IPS DF 4.7 (cell line): ENCODE measurements around the gene GNB1.

Experiments
- DNase-seq: peaks from one replicate; pipeline ENCODE4 v3.0.0-alpha.2; 2013; ENCODE audit warnings: low spot score; ENCODE audit errors: extremely low read depth

The GNB1 gene

GRCh38 chr1:1785666-1786065 is 105.2 kb downstream of the GNB1 start:
- DNase-seq = no peak

GRCh38 chr1:1784933-1785332 is 106.0 kb downstream of the GNB1 start:
- DNase-seq = no peak

- DNase-seq = no peak
These were observed 107.6 kb downstream of the GNB1 start for GRCh38 chr1:1783320-1783719.

- no peak for DNase-seq
These were observed 108.3 kb downstream of the GNB1 start for GRCh38 chr1:1782399-1783221.

GRCh38 chr1:1781526-1781903 is 109.4 kb downstream of the GNB1 start:
- no peak for DNase-seq

GRCh38 chr1:1780598-1781525 is 110.0 kb downstream of the GNB1 start:
- DNase-seq = no peak

GRCh38 chr1:1779691-1780597 is 110.9 kb downstream of the GNB1 start:
- no peak for DNase-seq

- DNase-seq = no peak
These were observed 111.6 kb downstream of the GNB1 start for GRCh38 chr1:1779320-1779675.

GRCh38 chr1:1778663-1779319 is 112.1 kb downstream of the GNB1 start:
- no peak for DNase-seq

- DNase-seq = no peak
These were observed 112.8 kb downstream of the GNB1 start, which contains the start of gene NADK for GRCh38 chr1:1777950-1778662. Gene NADK (minus strand): TSS chr1:1778470. CDS start chr1:1765406, 13,064 bp downstream.

GRCh38 chr1:1777583-1777899 is 113.3 kb downstream of the GNB1 start:
- DNase-seq = no peak

- no peak for DNase-seq
These were observed 114.0 kb downstream of the GNB1 start for GRCh38 chr1:1776672-1777582.

- no peak for DNase-seq
These were observed 115.3 kb downstream of the GNB1 start for GRCh38 chr1:1775327-1776226.

- DNase-seq = no peak
These were observed 117.0 kb downstream of the GNB1 start for GRCh38 chr1:1773874-1774273.

- no peak for DNase-seq
These were observed 119.8 kb downstream of the GNB1 start for GRCh38 chr1:1771096-1771495.

GRCh38 chr1:1770102-1770501 is 120.8 kb downstream of the GNB1 start:
- no peak for DNase-seq

GRCh38 chr1:1768249-1768992 is 122.5 kb downstream of the GNB1 start:
- no peak for DNase-seq
